Measurements from ENCODE around the gene RAPGEF3. TPM values are rescaled to one million over a fixed set of nuclear protein-coding genes. Genes with fewer than 3 reads are reported as not detected.

Gene RAPGEF3
- total and polyA plus RNA-seq, 9 of the 15 experiments (the other 6 are each of a cell fraction or from before 2014, with no cell fraction given): 0.03 to 0.78 (median 0.37) TPM; not detected in 1

DNA sequence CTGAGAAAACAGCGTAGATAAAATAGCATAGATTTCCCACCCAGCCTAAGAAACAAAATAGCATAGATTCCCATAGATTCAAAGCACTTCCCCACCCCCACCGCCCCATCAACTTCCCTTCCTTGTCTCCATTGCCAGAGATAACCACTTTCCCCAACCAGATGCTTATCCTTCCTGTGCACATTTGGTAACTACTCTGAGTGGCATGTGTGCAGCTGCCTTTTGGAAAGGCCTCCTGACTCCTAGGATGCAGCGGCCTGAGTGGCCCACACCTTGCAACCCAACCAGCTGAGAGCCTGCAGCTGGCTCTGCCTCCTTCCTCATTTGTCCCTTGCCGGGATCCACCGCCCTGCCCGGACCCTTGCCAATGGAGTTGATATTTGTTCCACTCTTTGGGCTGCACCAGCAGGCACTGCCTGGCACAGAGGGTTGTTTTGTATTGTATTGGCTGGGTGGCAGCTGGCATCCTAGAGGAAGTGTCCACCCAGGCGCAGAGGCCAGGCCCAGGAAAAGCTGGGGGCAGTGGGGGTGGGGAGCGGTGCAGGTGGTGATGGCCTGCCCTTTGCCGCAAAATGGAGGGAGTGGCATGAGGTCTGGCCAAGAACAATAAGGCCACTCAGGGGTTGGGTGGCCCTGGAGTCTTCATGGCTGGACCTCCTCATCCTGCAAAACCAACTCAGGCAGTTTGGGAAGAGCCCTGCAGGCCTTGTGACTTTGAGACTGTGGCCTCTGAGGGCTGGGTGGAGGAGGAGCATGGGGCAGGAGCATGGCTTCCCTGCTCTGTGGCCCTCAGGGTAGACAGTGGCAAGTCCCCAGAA lies 19.3 kb upstream of the RAPGEF3 start (continued):
- TF ChIP-seq, protein P1, sequence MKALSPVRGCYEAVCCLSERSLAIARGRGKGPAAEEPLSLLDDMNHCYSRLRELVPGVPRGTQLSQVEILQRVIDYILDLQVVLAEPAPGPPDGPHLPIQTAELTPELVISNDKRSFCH (CRISPR knock-in tag; IDR thresholded peaks at IDR 0.05): no peak
- TF ChIP-seq, protein P1 (tag; IDR thresholded peaks at IDR 0.05): no peak
- TF ChIP-seq EWSR1 (IDR thresholded peaks at IDR 0.05; ENCODE audit: borderline replicate concordance, low read depth, partially characterized antibody) (no peak), ZNF224 (CRISPR knock-in tag; IDR thresholded peaks at IDR 0.05) (no peak), RFX1 (IDR thresholded peaks at IDR 0.05) (no peak), FOXJ2 (tag; IDR thresholded peaks at IDR 0.05) (no peak), ZEB2 (IDR thresholded peaks at IDR 0.05) (peak; percentile 78), KDM1A (IDR thresholded peaks at IDR 0.05) (peak; percentile 68 to 75), PTRF (tag; IDR thresholded peaks at IDR 0.05) (no peak), HDAC1 (IDR thresholded peaks at IDR 0.05) (peak in 1 of 2 experiments; percentile 85; a peak in 2 of 4 replicates), NRF1 (conservative IDR thresholded peaks at IDR 0.05 in 1 of 2, IDR thresholded peaks at IDR 0.05 in 1 of 2) (no peak), JUN (IDR thresholded peaks at IDR 0.05; ENCODE audit: borderline replicate concordance, low read depth, low read length) (no peak), JUN (CRISPR knock-in tag; IDR thresholded peaks at IDR 0.05; ENCODE audit: borderline replicate concordance) (no peak), ZKSCAN1 (IDR thresholded peaks at IDR 0.05; ENCODE audit: low read depth, low read length) (no peak), GABPB1 (CRISPR knock-in tag; IDR thresholded peaks at IDR 0.05) (0 out of 2 replicates have a peak, but pooled peaks have one; percentile 35), ETS2 (tag; IDR thresholded peaks at IDR 0.05; ENCODE audit: borderline replicate concordance, poor library complexity, severe bottlenecking) (no peak)
- TF ChIP-seq, protein P2, sequence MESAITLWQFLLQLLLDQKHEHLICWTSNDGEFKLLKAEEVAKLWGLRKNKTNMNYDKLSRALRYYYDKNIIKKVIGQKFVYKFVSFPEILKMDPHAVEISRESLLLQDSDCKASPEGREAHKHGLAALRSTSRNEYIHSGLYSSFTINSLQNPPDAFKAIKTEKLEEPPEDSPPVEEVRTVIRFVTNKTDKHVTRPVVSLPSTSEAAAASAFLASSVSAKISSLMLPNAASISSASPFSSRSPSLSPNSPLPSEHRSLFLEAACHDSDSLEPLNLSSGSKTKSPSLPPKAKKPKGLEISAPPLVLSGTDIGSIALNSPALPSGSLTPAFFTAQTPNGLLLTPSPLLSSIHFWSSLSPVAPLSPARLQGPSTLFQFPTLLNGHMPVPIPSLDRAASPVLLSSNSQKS (CRISPR knock-in tag; IDR thresholded peaks at IDR 0.05): no peak
- TF ChIP-seq, protein P3, sequence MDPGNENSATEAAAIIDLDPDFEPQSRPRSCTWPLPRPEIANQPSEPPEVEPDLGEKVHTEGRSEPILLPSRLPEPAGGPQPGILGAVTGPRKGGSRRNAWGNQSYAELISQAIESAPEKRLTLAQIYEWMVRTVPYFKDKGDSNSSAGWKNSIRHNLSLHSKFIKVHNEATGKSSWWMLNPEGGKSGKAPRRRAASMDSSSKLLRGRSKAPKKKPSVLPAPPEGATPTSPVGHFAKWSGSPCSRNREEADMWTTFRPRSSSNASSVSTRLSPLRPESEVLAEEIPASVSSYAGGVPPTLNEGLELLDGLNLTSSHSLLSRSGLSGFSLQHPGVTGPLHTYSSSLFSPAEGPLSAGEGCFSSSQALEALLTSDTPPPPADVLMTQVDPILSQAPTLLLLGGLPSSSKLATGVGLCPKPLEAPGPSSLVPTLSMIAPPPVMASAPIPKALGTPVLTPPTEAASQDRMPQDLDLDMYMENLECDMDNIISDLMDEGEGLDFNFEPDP (CRISPR knock-in tag; IDR thresholded peaks at IDR 0.05): no peak
- TF ChIP-seq, protein P4, sequence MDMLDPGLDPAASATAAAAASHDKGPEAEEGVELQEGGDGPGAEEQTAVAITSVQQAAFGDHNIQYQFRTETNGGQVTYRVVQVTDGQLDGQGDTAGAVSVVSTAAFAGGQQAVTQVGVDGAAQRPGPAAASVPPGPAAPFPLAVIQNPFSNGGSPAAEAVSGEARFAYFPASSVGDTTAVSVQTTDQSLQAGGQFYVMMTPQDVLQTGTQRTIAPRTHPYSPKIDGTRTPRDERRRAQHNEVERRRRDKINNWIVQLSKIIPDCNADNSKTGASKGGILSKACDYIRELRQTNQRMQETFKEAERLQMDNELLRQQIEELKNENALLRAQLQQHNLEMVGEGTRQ (CRISPR knock-in tag; IDR thresholded peaks at IDR 0.05): no peak
- TF ChIP-seq, protein P5, sequence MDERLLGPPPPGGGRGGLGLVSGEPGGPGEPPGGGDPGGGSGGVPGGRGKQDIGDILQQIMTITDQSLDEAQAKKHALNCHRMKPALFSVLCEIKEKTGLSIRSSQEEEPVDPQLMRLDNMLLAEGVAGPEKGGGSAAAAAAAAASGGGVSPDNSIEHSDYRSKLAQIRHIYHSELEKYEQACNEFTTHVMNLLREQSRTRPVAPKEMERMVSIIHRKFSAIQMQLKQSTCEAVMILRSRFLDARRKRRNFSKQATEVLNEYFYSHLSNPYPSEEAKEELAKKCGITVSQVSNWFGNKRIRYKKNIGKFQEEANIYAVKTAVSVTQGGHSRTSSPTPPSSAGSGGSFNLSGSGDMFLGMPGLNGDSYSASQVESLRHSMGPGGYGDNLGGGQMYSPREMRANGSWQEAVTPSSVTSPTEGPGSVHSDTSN (CRISPR knock-in tag; IDR thresholded peaks at IDR 0.05; ENCODE audit: low read depth): peak; percentile 52; the same call in 1 of the 2 replicates
- TF ChIP-seq, protein P5 (tag; conservative IDR thresholded peaks at IDR 0.05; ENCODE audit: low read depth): peak; percentile 51
